ENCODE data around the gene ZNF536.

The ZNF536 gene

GRCh38 chr19:30367421-30367820 is 4.8 kb upstream of the ZNF536 start:
- Histone ChIP-seq H2AFZ (ENCODE audit: low read length) (no peak overlapping the region), H4K20me1 (ENCODE audit: insufficient read depth, low read length) (no peaks in the 10 kb centered on the region), H3K9me3 (replicated peaks; ENCODE audit: insufficient read depth, low read length) (no peaks in the 10 kb centered on the region), H3K9me2 (replicated peaks; ENCODE audit: insufficient read depth, low read length) (no peaks in the 10 kb centered on the region), H3K27me3 (replicated peaks; ENCODE audit: insufficient read depth, low read length) (peaks cover 94% of the 10 kb centered on the region), H3K4me3 (ENCODE audit: low read length) (no peak overlapping the region), H3K9ac (ENCODE audit: low read length) (no peak overlapping the region), H3K4me2 (ENCODE audit: low read depth, low read length) (no peak overlapping the region), H3K79me2 (ENCODE audit: low read length) (no peaks in the 10 kb centered on the region), H3K4me1 (ENCODE audit: low read length) (no peaks in the 10 kb centered on the region), H3K36me3 (replicated peaks; ENCODE audit: insufficient read depth, low read length) (no peaks in the 10 kb centered on the region), H3F3A (ENCODE audit: insufficient read depth, low read length) (no peaks in the 10 kb centered on the region), H3K27ac (ENCODE audit: low read length) (no peak overlapping the region)
- DNase-seq: no peak
- TF ChIP-seq EZH2 (optimal IDR thresholded peaks at IDR 0.05; ENCODE audit: low read depth, low read length): no peak
- TF ChIP-seq EZH2phosphoT487 (IDR thresholded peaks at IDR 0.05; ENCODE audit: low read length): no peak
- TF ChIP-seq CTCF (IDR thresholded peaks at IDR 0.05; ENCODE audit: low read length): no peak

- Histone ChIP-seq H3K9me3 (replicated peaks; ENCODE audit: insufficient read depth, low read length) (no peaks in the 10 kb centered on the region), H3K9ac (ENCODE audit: low read length) (no peak overlapping the region), H3K79me2 (ENCODE audit: low read length) (no peaks in the 10 kb centered on the region), H3K27me3 (replicated peaks; ENCODE audit: insufficient read depth, low read length) (peaks cover 87% of the 10 kb centered on the region), H3K4me3 (ENCODE audit: low read length) (no peak overlapping the region), H3K36me3 (replicated peaks; ENCODE audit: insufficient read depth, low read length) (no peaks in the 10 kb centered on the region), H4K20me1 (ENCODE audit: insufficient read depth, low read length) (no peaks in the 10 kb centered on the region), H3K4me1 (ENCODE audit: low read length) (no peaks in the 10 kb centered on the region), H3K4me2 (ENCODE audit: low read depth, low read length) (no peak overlapping the region), H2AFZ (ENCODE audit: low read length) (no peak overlapping the region), H3K27ac (ENCODE audit: low read length) (no peak overlapping the region), H3K9me2 (replicated peaks; ENCODE audit: insufficient read depth, low read length) (no peaks in the 10 kb centered on the region), H3F3A (ENCODE audit: insufficient read depth, low read length) (no peaks in the 10 kb centered on the region)
- TF ChIP-seq EZH2 (optimal IDR thresholded peaks at IDR 0.05; ENCODE audit: low read depth, low read length) (no peak), CTCF (IDR thresholded peaks at IDR 0.05; ENCODE audit: low read length) (no peak), EZH2phosphoT487 (IDR thresholded peaks at IDR 0.05; ENCODE audit: low read length) (no peak)
- no peak for DNase-seq
Observed at GRCh38 chr19:30369833-30370232, 2.4 kb upstream of the ZNF536 start.

GRCh38 chr19:30371161-30371836 is 885 bp upstream of the ZNF536 start:
- Histone ChIP-seq H3K27ac (ENCODE audit: low read length) (no peak overlapping the region), H3K27me3 (replicated peaks; ENCODE audit: insufficient read depth, low read length) (peaks cover 74% of the 10 kb centered on the region)
- no peak for DNase-seq

More at GRCh38 chr19:30371161-30371836, 885 bp upstream of the ZNF536 start:
- no peaks in the 10 kb centered on the region for H3K79me2 ChIP-seq (ENCODE audit: low read length)
- no peak overlapping the region for H3K4me2 ChIP-seq (ENCODE audit: low read depth, low read length)
- H2AFZ ChIP-seq (ENCODE audit: low read length): no peak overlapping the region
- H3K4me1 ChIP-seq (ENCODE audit: low read length): no peaks in the 10 kb centered on the region
- no peaks in the 10 kb centered on the region for H3K9me3 ChIP-seq (replicated peaks; ENCODE audit: insufficient read depth, low read length)
- no peaks in the 10 kb centered on the region for H3K36me3 ChIP-seq (replicated peaks; ENCODE audit: insufficient read depth, low read length)
- H3K9me2 ChIP-seq (replicated peaks; ENCODE audit: insufficient read depth, low read length): no peaks in the 10 kb centered on the region
- H3F3A ChIP-seq (ENCODE audit: insufficient read depth, low read length): no peaks in the 10 kb centered on the region
- H4K20me1 ChIP-seq (ENCODE audit: insufficient read depth, low read length): no peaks in the 10 kb centered on the region
- H3K4me3 ChIP-seq (ENCODE audit: low read length): no peak overlapping the region
- H3K9ac ChIP-seq (ENCODE audit: low read length): no peak overlapping the region
- TF ChIP-seq EZH2phosphoT487 (IDR thresholded peaks at IDR 0.05; ENCODE audit: low read length) (no peak), CTCF (IDR thresholded peaks at IDR 0.05; ENCODE audit: low read length) (no peak), EZH2 (optimal IDR thresholded peaks at IDR 0.05; ENCODE audit: low read depth, low read length) (no peak)
